ENCODE data around the gene TBX3. TPM values are rescaled to one million over a fixed set of nuclear protein-coding genes. Genes with fewer than 3 reads are reported as not detected.
"Not testable (repeated sequence)": the region's sequence is repeated elsewhere in the genome, so short reads cannot be mapped to it uniquely, and the experiment has no call there.

TBX3 gene
- 50.3 and 90.4 TPM in 2 replicates for total RNA-seq (2014; rRNA removed; shearing (Covaris generic))

- peak; percentile 89 for DNase-seq (ENCODE audit: low read depth)
These were observed at the start of gene TBX3 for GRCh38 chr12:114684098-114684869. TBX3 (minus strand) TSS chr12:114684175; CDS start chr12:114683200, 975 bp downstream.

DNA sequence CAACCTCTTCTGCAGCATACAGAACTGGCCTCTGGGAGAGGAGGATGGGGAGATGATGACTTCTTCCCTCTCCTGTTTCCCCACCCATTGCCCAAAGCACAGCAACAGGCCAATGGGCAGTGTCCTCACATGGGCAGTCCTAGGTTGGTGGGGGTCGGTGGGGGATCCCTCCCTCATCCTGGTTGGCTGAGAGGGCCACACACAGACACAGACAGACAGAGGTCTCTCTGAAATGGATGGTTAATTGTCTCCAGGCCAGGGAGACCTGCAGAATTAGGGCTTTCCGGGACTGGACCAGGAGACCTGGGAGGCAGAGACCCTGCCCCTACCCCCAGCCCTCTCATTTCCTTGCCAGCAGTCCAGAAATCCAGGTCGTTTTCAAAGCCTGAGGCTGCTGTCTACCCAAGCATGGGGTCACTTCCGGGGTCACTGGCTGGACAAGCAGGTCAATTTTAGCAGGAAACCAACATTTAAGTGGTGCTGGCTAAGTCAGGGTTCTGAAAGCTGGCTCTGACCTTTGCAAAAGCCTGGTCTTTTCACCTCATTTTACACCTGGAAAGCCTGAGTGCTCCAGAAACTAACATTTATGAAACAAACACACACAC lies 48.6 kb upstream of the TBX3 start:
- no peak for DNase-seq (ENCODE audit: low read depth)

- peak; percentile 81 for DNase-seq (ENCODE audit: low read depth)
These were observed 45.8 kb upstream of the TBX3 start for GRCh38 chr12:114729731-114730130.

- DNase-seq (ENCODE audit: low read depth): peak; percentile 65
These were observed 42.2 kb upstream of the TBX3 start for GRCh38 chr12:114726092-114726710.

- not testable (repeated sequence) for DNase-seq (ENCODE audit: low read depth)
These were observed 38.2 kb upstream of the TBX3 start for GRCh38 chr12:114722176-114722575.

- no peak for DNase-seq (ENCODE audit: low read depth)
These were observed 37.3 kb upstream of the TBX3 start for GRCh38 chr12:114721266-114721665.

GRCh38 chr12:114713466-114714215 lies 29.7 kb upstream of the TBX3 start:
- no peak for DNase-seq (ENCODE audit: low read depth)

DNA sequence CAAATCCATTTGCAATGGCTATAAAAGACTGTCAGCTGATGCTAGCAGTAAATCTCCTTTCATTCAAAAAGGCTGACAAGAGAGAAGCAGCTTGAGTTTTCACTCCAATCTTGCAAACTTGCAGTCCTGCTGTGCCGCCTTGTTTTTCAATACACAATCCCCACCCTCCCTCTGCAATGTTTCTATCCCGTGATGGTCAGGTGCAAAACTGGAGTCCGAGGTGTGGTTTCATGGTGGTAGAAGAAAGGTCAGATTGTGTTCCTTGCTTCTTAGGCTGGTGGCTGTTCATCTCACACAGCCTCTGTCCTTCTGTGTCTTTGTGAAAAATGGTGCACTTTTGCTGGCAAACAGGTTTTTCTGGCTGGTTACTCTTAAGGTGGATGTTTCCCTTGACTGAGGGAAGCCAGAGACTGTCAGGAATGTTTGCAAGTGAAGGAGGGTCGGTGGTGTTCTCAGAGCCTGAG lies 27.7 kb upstream of the TBX3 start:
- DNase-seq (ENCODE audit: low read depth): no peak

DNA sequence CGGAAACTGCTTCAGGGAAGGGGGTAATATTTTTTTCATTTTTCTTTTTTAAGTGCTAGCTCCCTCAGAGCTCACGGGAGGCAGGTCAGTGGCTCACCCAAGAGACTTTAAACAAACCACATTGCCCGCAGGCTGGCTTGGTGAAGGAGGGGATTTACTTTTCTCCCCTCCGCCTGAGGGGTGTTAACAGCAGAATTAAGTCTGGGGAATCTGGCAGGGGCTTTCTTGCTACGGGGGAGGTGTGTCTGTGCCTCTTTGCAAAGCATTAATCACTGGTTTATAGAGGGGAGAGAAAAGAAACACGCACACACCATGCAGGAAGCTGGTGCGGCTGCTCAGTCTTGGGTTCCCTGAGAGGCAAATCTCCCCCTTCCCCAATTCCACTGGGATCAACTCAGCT lies 26.2 kb upstream of the TBX3 start:
- DNase-seq (ENCODE audit: low read depth): peak; percentile 83

DNA sequence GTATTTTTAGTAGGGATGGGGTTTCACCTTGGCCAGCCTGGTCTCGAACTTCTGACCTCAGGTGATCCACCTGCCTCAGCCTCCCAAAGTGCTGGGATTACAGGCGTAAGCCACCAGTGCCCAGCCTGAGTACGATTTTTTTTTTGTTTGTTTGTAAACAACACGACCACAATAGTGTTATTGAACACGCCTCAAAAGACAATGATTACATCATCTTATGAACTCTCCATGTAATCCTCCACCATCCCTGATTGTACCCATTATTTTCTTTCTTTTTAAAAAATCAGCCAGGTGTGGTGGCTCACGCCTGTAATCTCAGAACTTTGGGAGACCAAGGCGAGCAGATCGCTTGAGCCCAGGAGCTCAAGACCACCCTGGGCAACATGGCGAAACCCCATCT lies 25.1 kb upstream of the TBX3 start:
- no peak for DNase-seq (ENCODE audit: low read depth)

GRCh38 chr12:114708598-114708997 lies 24.6 kb upstream of the TBX3 start:
- DNase-seq (ENCODE audit: low read depth): not testable (repeated sequence)

DNA sequence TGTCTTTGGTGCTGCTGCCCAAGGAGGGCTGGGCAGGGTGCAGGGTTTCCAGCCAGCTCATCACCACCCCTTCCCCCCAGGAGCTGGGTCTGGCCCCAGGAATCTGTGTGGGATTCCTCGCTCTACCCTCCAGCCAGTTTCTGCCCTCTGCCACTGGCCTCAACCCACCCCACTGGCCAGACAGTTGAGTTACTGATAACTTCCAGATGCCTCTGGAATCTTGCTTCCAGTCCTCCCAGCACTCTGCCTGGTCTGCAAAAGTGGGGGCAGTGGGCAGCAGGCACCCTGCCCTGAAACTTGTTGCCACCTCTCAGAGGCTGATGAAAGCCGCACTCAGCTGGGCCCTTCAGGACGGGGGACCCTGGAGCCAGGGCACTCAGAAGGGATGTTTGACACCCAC lies 20.1 kb upstream of the TBX3 start:
- DNase-seq (ENCODE audit: low read depth): peak; percentile 81

GRCh38 chr12:114703060-114703493 lies 19.1 kb upstream of the TBX3 start:
- DNase-seq (ENCODE audit: low read depth): peak; percentile 73

DNA sequence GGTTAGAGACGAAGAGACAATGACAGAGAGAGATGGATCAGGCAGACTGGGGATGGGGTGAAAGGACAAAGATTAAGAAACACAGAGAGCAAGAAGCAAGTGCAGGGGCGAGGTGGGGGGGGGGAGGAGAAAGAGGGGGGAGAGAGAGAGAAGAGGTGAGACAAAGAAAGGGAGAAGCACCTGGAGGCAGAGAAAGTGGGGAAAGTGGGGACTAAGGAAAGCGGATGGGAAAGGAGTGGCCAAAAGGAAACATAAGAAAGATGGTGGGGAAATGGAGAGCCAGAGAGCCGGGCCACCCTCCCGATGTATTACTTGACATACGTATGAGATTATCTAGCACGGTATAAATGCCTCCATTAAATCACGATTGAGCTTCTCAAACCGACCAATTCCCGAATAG lies 18.5 kb upstream of the TBX3 start:
- DNase-seq (ENCODE audit: low read depth): no peak

- DNase-seq (ENCODE audit: low read depth): no peak
These were observed 17.6 kb upstream of the TBX3 start for GRCh38 chr12:114701553-114701952.

DNA sequence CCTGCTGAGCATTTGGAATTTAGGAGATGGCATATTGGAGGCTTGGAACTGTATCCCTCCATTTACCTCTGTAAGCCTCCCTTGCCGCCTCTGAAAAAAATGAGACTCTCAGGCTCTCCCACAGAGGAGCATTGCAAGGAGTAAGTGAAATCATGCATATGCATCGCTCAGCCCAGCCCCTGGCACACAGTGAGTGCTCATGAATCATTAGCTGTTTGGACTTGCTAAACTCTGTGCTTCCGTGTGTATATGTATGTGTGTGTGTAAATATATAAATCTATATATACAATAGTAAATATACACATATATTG lies 17.1 kb upstream of the TBX3 start:
- DNase-seq (ENCODE audit: low read depth): peak; percentile 79

DNA sequence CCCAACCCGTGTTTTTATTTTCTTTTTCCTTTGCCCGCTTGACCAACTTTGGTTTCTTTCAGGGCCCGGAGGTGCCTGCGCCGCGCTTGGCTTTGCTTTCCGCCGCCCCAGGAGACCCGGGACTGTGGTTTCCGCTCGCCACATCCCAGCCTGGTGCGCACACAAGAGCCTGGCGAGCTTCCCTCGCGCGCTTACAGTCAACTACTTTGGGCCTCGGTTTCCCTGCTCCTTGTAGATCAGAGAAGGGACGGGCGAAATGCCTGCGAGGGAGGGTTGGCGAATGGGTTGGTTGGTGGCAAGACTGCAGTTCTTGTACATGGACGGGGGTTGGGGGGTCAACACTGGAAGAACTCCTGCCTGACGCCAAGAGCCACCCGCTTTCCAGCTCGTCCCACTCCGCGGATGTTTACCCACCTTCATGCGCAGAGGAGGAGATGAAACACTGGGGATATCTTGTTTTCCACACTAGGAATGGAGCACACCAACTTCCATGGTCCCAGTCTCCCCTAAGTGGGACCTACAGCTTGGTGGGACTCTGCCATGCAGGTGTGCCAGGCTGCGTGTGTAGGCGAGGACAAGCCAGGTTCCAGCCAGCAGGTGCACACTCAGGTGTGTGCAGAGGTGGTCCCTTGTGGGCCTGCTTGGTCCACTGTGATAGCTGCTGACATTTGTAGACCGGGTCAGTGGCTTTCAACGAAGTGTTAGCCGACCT lies 16.6 kb upstream of the TBX3 start:
- DNase-seq (ENCODE audit: low read depth): peak; percentile 51

- no peak for DNase-seq (ENCODE audit: low read depth)
These were observed 14.7 kb upstream of the TBX3 start for GRCh38 chr12:114698566-114699163.

DNA sequence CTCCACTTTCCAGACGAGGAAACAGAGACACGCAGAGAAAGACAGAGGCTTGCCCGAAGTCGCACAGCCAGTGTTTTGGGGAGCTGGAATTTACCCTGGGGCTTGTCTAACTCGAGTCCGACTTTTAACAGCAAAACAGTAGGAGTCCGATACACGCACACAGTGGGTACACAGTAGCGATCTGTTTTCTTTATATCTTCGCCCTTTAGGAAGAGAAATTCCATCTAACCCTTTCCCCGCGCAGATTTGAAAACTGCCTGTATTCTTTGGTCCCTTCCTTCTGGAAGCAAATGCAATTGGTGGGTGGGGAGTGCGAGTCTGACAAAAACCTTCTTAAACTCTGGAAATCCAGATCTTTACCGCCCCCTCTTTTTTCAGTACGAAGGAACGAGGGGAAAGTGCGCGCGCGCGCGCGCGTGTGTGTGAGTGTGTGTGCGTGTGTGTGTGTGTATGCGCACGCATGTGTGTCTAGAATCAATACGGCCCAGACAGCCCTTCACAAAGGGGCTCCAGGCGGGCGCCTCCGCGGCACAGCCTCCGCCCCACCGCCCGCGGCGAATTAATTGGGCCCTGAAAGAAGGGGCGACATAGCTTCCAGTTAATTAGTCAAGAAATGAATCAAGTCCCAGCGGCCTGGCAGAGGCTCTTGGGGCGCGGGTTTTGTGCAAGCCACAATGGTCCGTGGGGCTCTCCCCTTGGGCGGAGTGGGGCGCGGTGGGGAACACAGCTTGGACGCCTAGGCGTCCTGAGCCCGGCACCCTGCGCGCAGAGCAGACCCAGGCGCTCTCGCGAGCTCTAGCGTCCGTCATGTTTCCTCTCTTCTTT lies 14.0 kb upstream of the TBX3 start:
- DNase-seq (ENCODE audit: low read depth): no peak

- no peak for DNase-seq (ENCODE audit: low read depth)
These were observed 13.3 kb upstream of the TBX3 start for GRCh38 chr12:114697243-114697716.

Measured in M059J (cell line).